Measurements from ENCODE around the gene DOCK6. TPM values are rescaled to one million over a fixed set of nuclear protein-coding genes. Genes with fewer than 3 reads are reported as not detected.
A peak's percentile ranks its signal among the peaks of the same experiment; 100 is the strongest.
"Not testable (repeated sequence)": the region's sequence is repeated elsewhere in the genome, so short reads cannot be mapped to it uniquely, and the experiment has no call there.

Gene DOCK6
- total RNA-seq, 2 experiments from 2014 or later = 6.1 to 7.1 TPM

GRCh38 chr19:11195681-11196080, 66.6 kb downstream of the DOCK6 start:
- Mint-ChIP-seq H3K4me1 (ENCODE audit: low read depth) (peaks cover 6% of the 10 kb centered on the region), H3K9me3 (no peaks in the 10 kb centered on the region), H3K36me3 (ENCODE audit: low read depth) (no peaks in the 10 kb centered on the region), H3K27ac (no peak overlapping the region), H3K27me3 (ENCODE audit: low read depth) (peaks cover 12% of the 10 kb centered on the region), H3K4me3 (no peak overlapping the region)
- DNase-seq = no peak
- CTCF ChIA-PET = interaction anchor here (0.6 kb wide), 1 partner anchor 1053 kb away, joined by 3 read pairs; no protein-coding TSS in a partner anchor
- intact Hi-C loops (cut with micrococcal nuclease) = loop anchor here (5.0 kb wide), 2 partner anchors 47 to 258 kb away; no protein-coding TSS in a partner anchor

- Mint-ChIP-seq H3K27me3 (ENCODE audit: low read depth) (peaks cover 12% of the 10 kb centered on the region), H3K4me1 (ENCODE audit: low read depth) (peaks cover 6% of the 10 kb centered on the region), H3K36me3 (ENCODE audit: low read depth) (no peaks in the 10 kb centered on the region), H3K4me3 (no peak overlapping the region), H3K27ac (no peak overlapping the region), H3K9me3 (no peaks in the 10 kb centered on the region)
- intact Hi-C loops (cut with micrococcal nuclease) = loop anchor here (5.0 kb wide), 2 partner anchors 47 to 258 kb away; no protein-coding TSS in a partner anchor
- peak; percentile 9 for DNase-seq
- CTCF ChIA-PET = no interaction called here
Measured at GRCh38 chr19:11194656-11195558, 67.4 kb downstream of the DOCK6 start.

GRCh38 chr19:11194173-11194572, 68.2 kb downstream of the DOCK6 start:
- H3K4me1 Mint-ChIP-seq (ENCODE audit: low read depth) = peaks cover 6% of the 10 kb centered on the region
- intact Hi-C loops (cut with micrococcal nuclease) = no loop called here
- CTCF ChIA-PET = no interaction called here
- no peak for DNase-seq
- no peak overlapping the region for H3K27ac Mint-ChIP-seq
- no peak overlapping the region for H3K4me3 Mint-ChIP-seq
- H3K9me3 Mint-ChIP-seq = no peaks in the 10 kb centered on the region
- H3K36me3 Mint-ChIP-seq (ENCODE audit: low read depth) = no peaks in the 10 kb centered on the region
- H3K27me3 Mint-ChIP-seq (ENCODE audit: low read depth) = peaks cover 12% of the 10 kb centered on the region

- CTCF ChIA-PET = interaction anchor here (0.6 kb wide), 1 partner anchor 507 kb away, joined by 4 read pairs; no protein-coding TSS in a partner anchor
- intact Hi-C loops (cut with micrococcal nuclease) = no loop called here
- Mint-ChIP-seq H3K27ac (no peak overlapping the region), H3K36me3 (ENCODE audit: low read depth) (no peaks in the 10 kb centered on the region), H3K4me3 (no peak overlapping the region), H3K4me1 (ENCODE audit: low read depth) (peaks cover 6% of the 10 kb centered on the region), H3K9me3 (no peaks in the 10 kb centered on the region), H3K27me3 (ENCODE audit: low read depth) (peaks cover 12% of the 10 kb centered on the region)
- DNase-seq = no peak
Measured at GRCh38 chr19:11192957-11193939, 69.1 kb downstream of the DOCK6 start.

GRCh38 chr19:11191934-11192333, 70.4 kb downstream of the DOCK6 start:
- CTCF ChIA-PET = no interaction called here
- H3K9me3 Mint-ChIP-seq = no peaks in the 10 kb centered on the region
- intact Hi-C loops (cut with micrococcal nuclease) = no loop called here
- H3K36me3 Mint-ChIP-seq (ENCODE audit: low read depth) = no peaks in the 10 kb centered on the region
- H3K4me3 Mint-ChIP-seq = no peak overlapping the region
- no peak for DNase-seq
- peaks cover 6% of the 10 kb centered on the region for H3K4me1 Mint-ChIP-seq (ENCODE audit: low read depth)
- peaks cover 10% of the 10 kb centered on the region for H3K27me3 Mint-ChIP-seq (ENCODE audit: low read depth)
- no peak overlapping the region for H3K27ac Mint-ChIP-seq

GRCh38 chr19:11191273-11191755, 71.0 kb downstream of the DOCK6 start:
- Mint-ChIP-seq H3K27ac (no peak overlapping the region), H3K36me3 (ENCODE audit: low read depth) (no peaks in the 10 kb centered on the region), H3K4me3 (no peak overlapping the region), H3K27me3 (ENCODE audit: low read depth) (peaks cover 7% of the 10 kb centered on the region), H3K4me1 (ENCODE audit: low read depth) (peaks cover 3% of the 10 kb centered on the region), H3K9me3 (no peaks in the 10 kb centered on the region)
- CTCF ChIA-PET = no interaction called here
- no peak for DNase-seq
- intact Hi-C loops (cut with micrococcal nuclease) = no loop called here

GRCh38 chr19:11190501-11190900, 71.8 kb downstream of the DOCK6 start:
- Mint-ChIP-seq H3K27me3 (ENCODE audit: low read depth) (peaks cover 1% of the 10 kb centered on the region), H3K9me3 (no peaks in the 10 kb centered on the region), H3K36me3 (ENCODE audit: low read depth) (no peaks in the 10 kb centered on the region), H3K27ac (no peak overlapping the region), H3K4me1 (ENCODE audit: low read depth) (peaks cover 2% of the 10 kb centered on the region), H3K4me3 (no peak overlapping the region)
- CTCF ChIA-PET = interaction anchor here (1.4 kb wide), 1 partner anchor 52 kb away, joined by 4 read pairs; no protein-coding TSS in a partner anchor
- DNase-seq = no peak
- intact Hi-C loops (cut with micrococcal nuclease) = no loop called here

GRCh38 chr19:11187441-11187840, 74.9 kb downstream of the DOCK6 start:
- Mint-ChIP-seq H3K9me3 (no peaks in the 10 kb centered on the region), H3K27me3 (ENCODE audit: low read depth) (no peaks in the 10 kb centered on the region)
- intact Hi-C loops (cut with micrococcal nuclease) = no loop called here

GRCh38 chr19:11182994-11183393, 79.3 kb downstream of the DOCK6 start:
- intact Hi-C loops (cut with micrococcal nuclease) = no loop called here
- Mint-ChIP-seq H3K27ac (no peak overlapping the region), H3K4me3 (no peak overlapping the region), H3K4me1 (ENCODE audit: low read depth) (no peaks in the 10 kb centered on the region), H3K36me3 (ENCODE audit: low read depth) (no peaks in the 10 kb centered on the region), H3K9me3 (no peaks in the 10 kb centered on the region), H3K27me3 (ENCODE audit: low read depth) (no peaks in the 10 kb centered on the region)
- CTCF ChIA-PET = interaction anchor here (0.5 kb wide), 1 partner anchor 37 kb away, joined by 3 read pairs; no protein-coding TSS in a partner anchor
- no peak for DNase-seq

More at GRCh38 chr19:11187441-11187840, 74.9 kb downstream of the DOCK6 start:
- CTCF ChIA-PET = no interaction called here
- Mint-ChIP-seq H3K27ac (no peak overlapping the region), H3K4me1 (ENCODE audit: low read depth) (no peaks in the 10 kb centered on the region), H3K36me3 (ENCODE audit: low read depth) (no peaks in the 10 kb centered on the region), H3K4me3 (no peak overlapping the region)
- no peak for DNase-seq

GRCh38 chr19:11181488-11181887, 80.8 kb downstream of the DOCK6 start:
- H3K27ac Mint-ChIP-seq = no peak overlapping the region
- no peak overlapping the region for H3K4me3 Mint-ChIP-seq
- H3K36me3 Mint-ChIP-seq (ENCODE audit: low read depth) = no peaks in the 10 kb centered on the region
- CTCF ChIA-PET = no interaction called here
- DNase-seq = no peak
- no peaks in the 10 kb centered on the region for H3K9me3 Mint-ChIP-seq
- no peaks in the 10 kb centered on the region for H3K27me3 Mint-ChIP-seq (ENCODE audit: low read depth)
- intact Hi-C loops (cut with micrococcal nuclease) = no loop called here
- H3K4me1 Mint-ChIP-seq (ENCODE audit: low read depth) = no peaks in the 10 kb centered on the region

- H3K4me3 Mint-ChIP-seq; H3K9me3 Mint-ChIP-seq; DNase-seq; H3K36me3 Mint-ChIP-seq (ENCODE audit: low read depth); H3K27ac Mint-ChIP-seq; H3K4me1 Mint-ChIP-seq (ENCODE audit: low read depth); CTCF ChIA-PET; H3K27me3 Mint-ChIP-seq (ENCODE audit: low read depth); intact Hi-C loops (cut with micrococcal nuclease): not testable (repeated sequence)
Measured at GRCh38 chr19:11180975-11181374, 81.3 kb downstream of the DOCK6 start.

- Mint-ChIP-seq H3K4me3 (no peak overlapping the region), H3K27ac (no peak overlapping the region), H3K27me3 (ENCODE audit: low read depth) (no peaks in the 10 kb centered on the region), H3K4me1 (ENCODE audit: low read depth) (no peaks in the 10 kb centered on the region), H3K36me3 (ENCODE audit: low read depth) (no peaks in the 10 kb centered on the region), H3K9me3 (no peaks in the 10 kb centered on the region)
- DNase-seq = no peak
- intact Hi-C loops (cut with micrococcal nuclease) = no loop called here
- CTCF ChIA-PET = no interaction called here
Measured at GRCh38 chr19:11180346-11180745, 82.0 kb downstream of the DOCK6 start.

Data from activated naive CD4-positive, alpha-beta T cell treated with anti-CD3 and anti-CD28 coated beads for 36 hours (primary cell).